ENCODE measurements around the gene SCARF2.
"Not testable (repeated sequence)": the region's sequence is repeated elsewhere in the genome, so short reads cannot be mapped to it uniquely, and the experiment has no call there.

Gene SCARF2

DNA sequence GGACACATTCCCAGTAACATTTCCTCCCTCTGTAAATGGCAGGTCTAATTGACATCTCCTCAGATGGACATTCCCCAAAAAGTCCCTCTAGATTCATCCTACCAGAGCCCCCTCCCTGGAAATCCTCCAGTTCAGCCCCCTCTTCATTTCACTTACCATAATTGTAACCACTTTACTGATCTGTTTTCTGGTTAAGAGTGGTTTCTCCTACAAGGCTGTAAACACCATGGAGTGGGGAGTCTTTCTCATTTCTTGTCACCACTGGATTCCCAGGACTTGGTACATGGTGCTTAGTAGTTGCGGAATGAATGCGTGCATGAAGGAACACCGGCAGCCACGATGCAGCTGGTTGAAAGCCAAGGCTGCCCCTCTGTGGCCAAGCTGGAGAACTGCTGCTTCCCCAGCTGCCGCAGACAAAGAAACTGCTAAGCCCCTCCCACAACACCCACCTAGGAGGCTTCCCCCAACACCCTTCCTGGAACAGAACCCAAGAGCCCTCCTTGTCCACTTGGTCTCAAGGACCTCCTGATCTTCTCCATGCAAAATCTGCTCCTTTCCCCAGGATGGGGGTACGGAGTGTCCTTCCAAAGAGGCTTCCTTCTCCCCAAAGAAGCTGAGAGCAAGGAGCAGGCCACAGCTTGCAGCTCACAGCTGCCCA is 18.6 kb upstream of the SCARF2 start:
- H3K27ac ChIP-seq, result peak overlapping the region in 8 of 11 experiments; percentile 3 to 65 (median 52); a peak in 13 of 22 replicates
- no peaks in the 10 kb centered on the region for H3K9me3 ChIP-seq (replicated peaks in 1 of 11)
- TF ChIP-seq Cebpa-rat (IDR thresholded peaks at IDR 0.05), result no peak
- H3K4me3 ChIP-seq, result no peak overlapping the region
- peaks cover 7 to 30% (median 18%) of the 10 kb centered on the region in 10 experiments; a peak in 19 of 20 replicates for H3K4me1 ChIP-seq
- peaks cover 5 to 62% (median 27%) of the 10 kb centered on the region in 11 experiments; a peak in 20 of 22 replicates for H3K36me3 ChIP-seq
- no peaks in the 10 kb centered on the region for H3K27me3 ChIP-seq
- peak overlapping the region in 8 of 11 experiments; percentile 1 to 43 (median 13); a peak in 13 of 22 replicates for H3K4me2 ChIP-seq
- H4K20me1 ChIP-seq, result peaks cover 0 to 17% (median 0%) of the 10 kb centered on the region in 11 experiments; a peak in 4 of 22 replicates
- peak overlapping the region in 7 of 11 experiments; percentile 16 to 53 (median 42); a peak in 9 of 22 replicates for H3K9ac ChIP-seq

DNA sequence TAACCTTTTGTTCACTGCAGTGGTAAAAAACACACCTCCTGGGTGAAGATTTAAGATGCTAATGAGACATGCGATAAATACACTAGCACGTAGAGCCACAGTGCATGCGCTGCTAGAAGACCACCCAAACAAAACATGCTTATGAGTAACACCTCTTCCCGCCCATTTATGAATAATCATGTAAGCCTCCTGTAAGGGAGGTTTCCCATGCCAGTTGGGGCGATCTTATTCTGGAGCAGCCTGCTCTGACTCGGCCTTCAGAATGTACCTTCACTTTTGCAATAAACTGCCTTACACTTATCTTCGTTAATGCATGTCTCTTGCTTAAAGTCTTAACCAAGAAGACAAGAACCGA is 18.1 kb upstream of the SCARF2 start:
- no peaks in the 10 kb centered on the region for H3K9me3 ChIP-seq (replicated peaks in 1 of 11)
- H4K20me1 ChIP-seq, result peaks cover 0 to 17% (median 0%) of the 10 kb centered on the region in 11 experiments; a peak in 4 of 22 replicates
- peaks cover 5 to 65% (median 29%) of the 10 kb centered on the region in 11 experiments; a peak in 20 of 22 replicates for H3K36me3 ChIP-seq
- no peak overlapping the region for H3K27ac ChIP-seq
- no peak overlapping the region for H3K4me3 ChIP-seq
- no peaks in the 10 kb centered on the region for H3K27me3 ChIP-seq
- peaks cover 7 to 30% (median 18%) of the 10 kb centered on the region in 10 experiments; a peak in 19 of 20 replicates for H3K4me1 ChIP-seq
- no peak for TF ChIP-seq Cebpa-rat (IDR thresholded peaks at IDR 0.05)
- H3K4me2 ChIP-seq, result peak overlapping the region in 5 of 11 experiments; percentile 2 to 41 (median 6); a peak in 7 of 22 replicates
- H3K9ac ChIP-seq, result no peak overlapping the region

DNA sequence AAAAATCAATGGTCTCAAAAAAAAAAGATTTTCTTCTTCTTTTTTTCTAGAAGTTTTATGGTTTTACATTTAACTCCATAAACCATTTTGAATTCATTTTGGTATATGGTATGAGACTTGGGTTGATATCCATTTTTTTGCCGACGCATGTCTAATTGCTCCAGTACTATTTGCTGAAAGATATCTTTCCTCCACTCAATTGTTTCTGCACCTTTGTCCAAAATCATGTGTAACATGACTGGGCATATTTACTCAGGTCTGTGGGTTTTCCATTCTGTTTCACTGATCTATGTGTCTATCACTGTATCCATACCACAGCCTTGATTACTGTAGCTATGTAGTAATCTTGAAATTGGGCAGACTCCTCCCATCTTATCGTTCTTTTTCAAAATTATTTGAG is 15.6 kb upstream of the SCARF2 start:
- Histone ChIP-seq H3K9me3 (replicated peaks in 1 of 11) (no peaks in the 10 kb centered on the region), H3K27me3 (no peaks in the 10 kb centered on the region), H3K4me2 (no peak overlapping the region), H3K27ac (no peak overlapping the region), H3K9ac (no peak overlapping the region), H3K36me3 (peaks cover 0 to 45% (median 18%) of the 10 kb centered on the region in 11 experiments; a peak in 16 of 22 replicates), H3K4me3 (no peak overlapping the region), H3K4me1 (peaks cover 7 to 30% (median 18%) of the 10 kb centered on the region in 10 experiments; a peak in 19 of 20 replicates), H4K20me1 (peaks cover 0 to 6% (median 0%) of the 10 kb centered on the region in 11 experiments; a peak in 1 of 22 replicates)
- no peak for TF ChIP-seq Cebpa-rat (IDR thresholded peaks at IDR 0.05)

DNA sequence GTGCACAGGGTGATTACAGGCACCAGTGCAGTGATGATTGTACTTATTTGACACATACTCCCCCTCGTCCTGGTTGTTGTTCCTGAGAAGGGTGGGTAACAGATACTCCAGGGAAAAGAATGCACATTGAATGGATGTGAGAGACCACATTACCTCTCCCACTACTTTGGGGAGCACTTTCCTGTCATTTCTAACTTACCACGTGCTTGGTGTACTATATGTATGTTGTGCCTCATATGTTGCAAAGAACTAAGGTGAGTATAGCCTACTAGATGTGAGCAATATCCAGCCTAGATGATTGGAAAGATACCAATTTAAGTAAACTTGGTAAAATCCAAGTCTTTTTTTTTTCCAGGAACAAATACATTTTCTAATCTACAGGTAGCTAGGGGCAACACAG is 14.3 kb upstream of the SCARF2 start:
- Histone ChIP-seq H3K4me3 (no peak overlapping the region), H3K9ac (no peak overlapping the region), H4K20me1 (no peaks in the 10 kb centered on the region; a peak in 1 of 22 replicates), H3K36me3 (peaks cover 0 to 32% (median 8%) of the 10 kb centered on the region in 11 experiments; a peak in 14 of 22 replicates), H3K4me1 (peaks cover 7 to 30% (median 17%) of the 10 kb centered on the region in 10 experiments; a peak in 19 of 20 replicates), H3K9me3 (replicated peaks in 1 of 11) (no peaks in the 10 kb centered on the region), H3K27me3 (no peaks in the 10 kb centered on the region), H3K4me2 (no peak overlapping the region), H3K27ac (no peak overlapping the region)
- no peak for TF ChIP-seq Cebpa-rat (IDR thresholded peaks at IDR 0.05)

DNA sequence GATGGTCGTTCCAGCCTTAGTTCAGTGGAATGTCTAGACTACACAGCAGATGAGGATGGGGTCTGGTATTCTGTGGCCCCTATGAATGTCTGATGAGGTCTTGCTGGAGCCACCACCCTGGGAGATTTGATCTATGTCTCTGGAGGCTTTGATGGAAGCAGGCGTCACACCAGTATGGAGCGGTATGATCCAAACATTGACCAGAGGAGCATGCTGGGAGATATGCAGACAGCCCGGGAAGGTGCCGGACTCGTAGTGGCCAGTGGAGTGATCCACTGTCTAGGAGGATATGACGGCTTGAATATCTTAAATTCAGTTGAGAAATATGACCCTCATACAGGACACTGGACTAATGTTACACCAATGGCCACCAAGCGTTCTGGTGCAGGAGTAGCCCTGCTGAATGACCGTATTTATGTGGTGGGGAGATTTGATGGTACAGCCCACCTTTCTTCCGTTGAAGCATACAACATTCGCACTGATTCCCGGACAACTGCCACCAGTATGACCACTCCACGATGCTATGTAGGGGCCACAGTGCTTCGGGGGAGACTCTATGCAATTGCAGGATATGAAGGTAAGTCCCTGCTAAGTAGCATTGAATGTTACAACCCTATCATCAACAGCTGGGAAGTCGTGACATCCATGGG is 13.6 kb upstream of the SCARF2 start:
- not testable (repeated sequence) for H3K4me2 ChIP-seq; H3K4me3 ChIP-seq; H4K20me1 ChIP-seq; H3K27ac ChIP-seq; H3K27me3 ChIP-seq; H3K9me3 ChIP-seq (replicated peaks in 1 of 11); H3K9ac ChIP-seq
- H3K36me3 ChIP-seq, result peaks cover 3 to 33% (median 13%) of the 10 kb centered on the region in 11 experiments; a peak in 20 of 22 replicates
- peaks cover 7 to 24% (median 11%) of the 10 kb centered on the region in 10 experiments; a peak in 16 of 20 replicates for H3K4me1 ChIP-seq

DNA sequence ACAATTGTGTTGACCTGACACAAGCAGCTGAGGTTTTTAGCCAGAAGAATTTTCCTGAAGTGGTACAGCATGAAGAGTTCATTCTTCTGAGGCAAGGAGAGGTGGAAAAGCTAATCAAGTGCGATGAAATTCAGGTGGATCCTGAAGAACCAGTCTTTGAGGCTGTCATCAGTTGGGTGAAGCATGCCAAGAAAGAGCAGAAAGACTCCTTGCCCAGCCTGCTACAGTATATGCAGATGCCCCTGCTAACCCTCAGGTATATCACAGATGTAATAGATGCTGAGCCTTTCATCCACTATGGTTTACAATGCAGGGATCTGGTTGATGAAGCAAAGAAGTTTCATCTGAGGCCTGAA is 12.9 kb upstream of the SCARF2 start:
- H3K4me3 ChIP-seq, result no peak overlapping the region
- no peaks in the 10 kb centered on the region for H3K27me3 ChIP-seq
- no peak for TF ChIP-seq Cebpa-rat (IDR thresholded peaks at IDR 0.05)
- H3K9ac ChIP-seq, result no peak overlapping the region
- H3K9me3 ChIP-seq (replicated peaks in 1 of 11), result no peaks in the 10 kb centered on the region
- H3K4me2 ChIP-seq, result no peak overlapping the region
- H3K36me3 ChIP-seq, result peaks cover 11 to 38% (median 21%) of the 10 kb centered on the region in 11 experiments; a peak in 20 of 22 replicates
- peaks cover 3 to 17% (median 8%) of the 10 kb centered on the region in 10 experiments; a peak in 14 of 20 replicates for H3K4me1 ChIP-seq
- H3K27ac ChIP-seq, result no peak overlapping the region
- H4K20me1 ChIP-seq, result peaks cover 0 to 10% (median 0%) of the 10 kb centered on the region in 11 experiments; a peak in 3 of 22 replicates

DNA sequence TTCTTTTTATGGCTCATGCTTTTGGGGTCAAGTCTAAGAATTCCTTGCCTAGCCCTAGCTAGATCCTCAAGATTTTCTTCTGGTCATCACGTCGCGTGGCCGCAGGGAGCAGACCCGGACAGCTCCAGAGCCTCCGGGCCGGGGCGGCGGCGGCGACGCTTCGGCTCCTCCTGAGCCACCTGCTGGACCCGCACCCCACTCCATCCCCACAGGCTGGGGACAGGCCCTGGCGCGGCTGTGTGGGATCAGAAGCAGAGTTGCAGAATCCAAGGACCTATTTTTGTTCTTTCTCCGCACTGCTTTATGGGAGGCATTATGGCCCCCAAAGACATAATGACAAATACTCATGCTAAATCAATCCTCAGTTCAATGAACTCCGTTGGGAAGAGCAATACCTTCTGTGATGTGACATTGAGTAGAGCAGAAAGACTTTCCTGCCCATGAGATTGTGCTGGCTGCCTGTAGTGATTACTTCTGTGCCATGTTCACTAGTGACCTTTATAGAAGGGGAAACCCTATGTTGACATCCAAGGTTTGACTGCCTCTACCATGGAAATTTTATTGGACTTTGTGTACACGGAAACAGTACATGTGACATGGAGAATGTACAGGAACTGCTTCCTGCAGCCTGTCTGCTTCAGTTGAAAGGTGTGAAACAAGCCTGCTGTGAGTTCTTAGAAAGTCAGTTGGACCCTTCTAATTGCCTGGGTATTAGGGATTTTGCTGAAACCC is 12.4 kb upstream of the SCARF2 start:
- H3K27ac ChIP-seq, result no peak overlapping the region
- H3K9ac ChIP-seq, result no peak overlapping the region
- peaks cover 0 to 12% (median 8%) of the 10 kb centered on the region in 10 experiments; a peak in 11 of 20 replicates for H3K4me1 ChIP-seq
- TF ChIP-seq Cebpa-rat (IDR thresholded peaks at IDR 0.05), result no peak
- peaks cover 0 to 12% (median 0%) of the 10 kb centered on the region in 11 experiments; a peak in 2 of 22 replicates for H4K20me1 ChIP-seq
- H3K36me3 ChIP-seq, result peaks cover 12 to 39% (median 24%) of the 10 kb centered on the region in 11 experiments
- H3K4me3 ChIP-seq, result no peak overlapping the region
- no peaks in the 10 kb centered on the region for H3K27me3 ChIP-seq
- H3K9me3 ChIP-seq (replicated peaks in 1 of 11), result no peaks in the 10 kb centered on the region
- no peak overlapping the region for H3K4me2 ChIP-seq

DNA sequence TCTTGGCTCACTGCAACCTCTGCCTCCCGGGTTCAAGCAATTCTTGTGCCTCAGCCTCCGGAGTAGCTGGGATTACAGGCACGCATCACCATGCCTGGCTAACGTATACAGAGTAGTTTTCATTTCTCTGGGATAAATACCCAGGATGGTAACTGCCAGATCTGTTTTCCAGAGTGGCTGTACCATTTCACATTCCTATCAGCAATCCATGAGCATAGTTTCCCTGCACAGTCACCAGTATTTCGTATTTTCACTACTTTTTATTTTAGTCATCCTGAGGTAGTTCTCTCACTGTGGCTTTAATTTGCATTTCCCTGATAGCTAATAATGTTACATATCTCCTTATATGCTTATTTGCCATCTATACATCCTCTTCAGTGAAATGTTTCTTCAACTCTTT is 11.0 kb upstream of the SCARF2 start:
- H3K9ac ChIP-seq, result no peak overlapping the region
- no peak overlapping the region for H3K4me3 ChIP-seq
- H3K36me3 ChIP-seq, result peaks cover 12 to 52% (median 35%) of the 10 kb centered on the region in 11 experiments
- no peak overlapping the region for H3K4me2 ChIP-seq
- H3K27ac ChIP-seq, result no peak overlapping the region
- H4K20me1 ChIP-seq, result peaks cover 0 to 25% (median 0%) of the 10 kb centered on the region in 11 experiments; a peak in 2 of 22 replicates
- no peak for TF ChIP-seq Cebpa-rat (IDR thresholded peaks at IDR 0.05)
- no peaks in the 10 kb centered on the region for H3K9me3 ChIP-seq (replicated peaks in 1 of 11)
- H3K4me1 ChIP-seq, result peaks cover 0 to 5% (median 0%) of the 10 kb centered on the region in 10 experiments; a peak in 1 of 20 replicates
- no peaks in the 10 kb centered on the region for H3K27me3 ChIP-seq
